HUES6 (cell line): Measurements from ENCODE around the gene TCF20.

ENCODE experiments used
- H3K27ac ChIP-seq: 2 replicates; pipeline ENCODE4 v1.7.0; 2013; ENCODE audit warnings: low read depth, mild to moderate bottlenecking, low read length, inconsistent platforms
- H3K27me3 ChIP-seq: 2 replicates; pipeline ENCODE4 v1.6.1; 2013; ENCODE audit warnings: low read length; ENCODE audit not compliant: control insufficient read depth, insufficient read depth
- H3K36me3 ChIP-seq: 2 replicates; pipeline ENCODE4 v1.6.1; 2013; ENCODE audit warnings: low read length; ENCODE audit not compliant: control insufficient read depth, insufficient read depth
- H3K4me1 ChIP-seq: 2 replicates; pipeline ENCODE4 v1.6.1; 2013; ENCODE audit warnings: low read length; ENCODE audit not compliant: control insufficient read depth, insufficient read depth
- H3K4me3 ChIP-seq: 2 replicates; pipeline ENCODE4 v1.5.1; 2013; ENCODE audit warnings: low read depth, low read length
- H3K9ac ChIP-seq: one replicate; pipeline ENCODE4 v1.6.1; 2013; ENCODE audit warnings: mild to moderate bottlenecking, low read length
- H3K9me3 ChIP-seq: 2 replicates; pipeline ENCODE4 v1.6.1; 2013; ENCODE audit warnings: low read depth, low read length; ENCODE audit not compliant: control insufficient read depth, insufficient read depth

The TCF20 gene

DNA sequence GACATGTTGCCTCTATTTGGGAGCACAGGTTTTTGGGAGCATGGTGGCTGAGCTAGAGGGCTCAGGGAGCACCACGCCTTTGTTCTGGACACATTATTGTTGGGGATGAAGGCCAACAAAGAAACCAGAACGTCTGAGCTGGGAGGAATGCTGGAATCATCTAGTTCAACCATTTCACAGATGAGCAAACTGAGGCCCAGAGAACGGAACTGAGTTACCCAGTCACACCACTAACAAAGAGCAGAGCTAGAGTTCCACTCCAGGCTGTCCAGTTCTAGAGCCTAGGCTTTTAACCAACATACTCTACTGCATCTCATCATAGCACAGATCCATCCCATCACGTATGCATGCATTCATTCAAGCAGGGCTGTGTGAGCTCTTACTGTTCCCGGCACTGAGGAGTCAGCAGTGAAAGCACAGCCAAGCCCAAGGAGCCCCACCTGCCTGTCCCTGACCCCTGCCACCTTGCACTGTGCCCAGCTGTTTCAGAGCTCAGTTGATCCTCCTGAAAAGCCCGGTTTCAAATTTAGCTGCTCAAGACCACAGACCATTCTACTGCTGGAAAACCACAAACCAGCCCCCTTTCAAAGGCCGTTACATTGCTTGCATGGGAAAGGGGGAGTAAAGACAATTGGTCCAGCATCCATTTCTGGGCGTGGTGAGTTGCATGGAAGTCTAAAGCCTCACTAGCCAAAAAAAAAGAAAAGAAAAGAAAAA lies 16.9 kb upstream of the TCF20 start:
- Histone ChIP-seq H3K4me1 (peaks cover 13% of the 10 kb centered on the region), H3K36me3 (no peaks in the 10 kb centered on the region), H3K27me3 (peaks cover 45% of the 10 kb centered on the region), H3K9me3 (no peaks in the 10 kb centered on the region), H3K4me3 (no peak overlapping the region), H3K27ac (no peak overlapping the region), H3K9ac (no peak overlapping the region)

DNA sequence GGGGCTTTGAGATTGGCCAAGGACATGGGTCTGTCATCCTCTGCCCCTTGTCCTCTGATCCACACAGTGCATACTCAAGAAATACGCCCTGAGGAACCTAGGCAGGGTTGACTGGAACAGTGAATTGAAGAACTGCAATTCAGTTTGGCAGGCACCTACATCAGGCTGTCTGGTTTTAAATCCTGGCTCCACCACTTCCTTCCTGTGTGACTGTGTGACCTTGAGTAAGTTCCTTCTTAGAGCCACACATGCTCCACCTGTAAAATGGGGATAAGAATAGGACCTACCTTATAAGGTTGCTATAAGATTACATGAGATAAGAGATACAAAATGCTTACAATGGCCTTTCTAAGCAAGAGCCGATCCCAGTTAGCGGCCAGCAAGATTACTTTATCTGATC lies 15.8 kb upstream of the TCF20 start:
- H3K4me1 ChIP-seq, result peaks cover 9% of the 10 kb centered on the region
- no peak overlapping the region for H3K9ac ChIP-seq
- no peaks in the 10 kb centered on the region for H3K36me3 ChIP-seq
- no peak overlapping the region for H3K27ac ChIP-seq
- no peaks in the 10 kb centered on the region for H3K9me3 ChIP-seq
- no peak overlapping the region for H3K4me3 ChIP-seq
- peaks cover 56% of the 10 kb centered on the region for H3K27me3 ChIP-seq

DNA sequence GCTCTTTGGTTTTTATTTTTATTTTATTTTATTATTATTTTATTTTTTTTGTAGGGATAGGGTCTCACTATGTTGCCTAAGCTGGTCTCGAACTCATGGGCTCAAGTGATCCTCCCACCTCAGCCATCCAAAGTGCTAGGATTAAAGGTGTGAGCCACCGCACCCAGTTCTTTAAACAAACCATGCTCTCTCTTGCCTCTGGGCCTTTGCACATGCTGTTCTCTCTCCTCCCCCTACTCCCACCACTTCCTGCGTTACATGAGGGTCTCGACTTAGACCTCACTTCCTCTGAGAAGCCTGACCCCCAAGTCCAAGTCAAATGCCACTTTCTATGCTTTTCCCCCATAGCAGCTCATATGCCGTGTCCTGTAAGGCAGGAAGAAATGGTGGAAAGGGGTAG lies 15.2 kb upstream of the TCF20 start:
- Histone ChIP-seq H3K27me3 (peaks cover 61% of the 10 kb centered on the region), H3K9ac (no peak overlapping the region), H3K9me3 (no peaks in the 10 kb centered on the region), H3K27ac (no peak overlapping the region), H3K36me3 (no peaks in the 10 kb centered on the region), H3K4me1 (peaks cover 9% of the 10 kb centered on the region), H3K4me3 (no peak overlapping the region)

DNA sequence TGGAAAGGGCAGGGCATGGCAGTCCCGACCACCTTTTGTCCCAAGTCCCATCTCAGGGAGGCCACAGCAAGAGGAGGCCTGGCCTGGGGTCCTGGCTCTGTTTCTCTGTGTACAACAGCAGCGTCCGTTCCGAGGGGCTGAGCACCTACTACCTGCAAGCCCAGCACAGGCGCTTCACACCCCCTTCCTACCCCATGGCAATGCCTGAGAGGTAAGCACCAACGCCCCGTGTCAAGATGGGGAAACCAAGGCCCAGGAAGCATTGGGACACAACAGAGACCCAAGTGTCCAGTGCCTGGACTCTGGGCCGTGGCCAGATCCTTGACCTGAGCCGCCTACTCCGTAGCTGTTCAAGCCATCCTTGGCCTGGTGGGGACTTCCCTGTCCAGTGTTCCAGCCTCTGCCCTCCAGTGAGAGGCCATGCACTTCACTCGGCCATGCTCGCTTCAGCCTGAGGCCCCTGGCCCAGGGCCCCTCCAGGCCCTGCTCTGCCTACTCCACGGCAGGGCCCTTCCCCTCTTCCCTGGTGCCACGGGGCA lies 14.3 kb upstream of the TCF20 start:
- Histone ChIP-seq H3K9me3 (no peaks in the 10 kb centered on the region), H3K4me3 (no peak overlapping the region), H3K27me3 (peaks cover 69% of the 10 kb centered on the region), H3K27ac (no peak overlapping the region), H3K36me3 (no peaks in the 10 kb centered on the region), H3K4me1 (peaks cover 9% of the 10 kb centered on the region), H3K9ac (no peak overlapping the region)

DNA sequence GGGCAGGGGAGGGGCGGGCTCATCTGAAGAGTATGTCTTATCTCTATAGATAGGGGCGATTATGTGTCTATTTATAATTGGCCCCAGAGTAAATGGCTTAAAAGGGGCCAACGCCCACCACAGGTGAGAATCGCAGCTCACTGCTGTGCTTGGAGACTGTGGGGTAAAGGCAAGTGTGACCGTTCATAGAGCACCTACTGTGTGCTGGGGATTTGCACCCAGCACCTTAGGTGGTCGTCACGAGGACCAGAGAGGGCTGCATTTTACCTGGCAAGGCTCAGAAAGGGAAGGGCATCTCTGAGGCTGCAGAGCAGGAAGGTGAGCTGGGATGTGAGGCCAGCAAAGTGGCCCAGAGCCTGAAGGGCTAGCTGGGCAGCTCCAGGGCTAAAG lies 13.7 kb upstream of the TCF20 start:
- peak overlapping the region; percentile 44; the same call in 1 of the 2 replicates for H3K4me3 ChIP-seq
- no peaks in the 10 kb centered on the region for H3K9me3 ChIP-seq
- peaks cover 9% of the 10 kb centered on the region for H3K4me1 ChIP-seq

DNA sequence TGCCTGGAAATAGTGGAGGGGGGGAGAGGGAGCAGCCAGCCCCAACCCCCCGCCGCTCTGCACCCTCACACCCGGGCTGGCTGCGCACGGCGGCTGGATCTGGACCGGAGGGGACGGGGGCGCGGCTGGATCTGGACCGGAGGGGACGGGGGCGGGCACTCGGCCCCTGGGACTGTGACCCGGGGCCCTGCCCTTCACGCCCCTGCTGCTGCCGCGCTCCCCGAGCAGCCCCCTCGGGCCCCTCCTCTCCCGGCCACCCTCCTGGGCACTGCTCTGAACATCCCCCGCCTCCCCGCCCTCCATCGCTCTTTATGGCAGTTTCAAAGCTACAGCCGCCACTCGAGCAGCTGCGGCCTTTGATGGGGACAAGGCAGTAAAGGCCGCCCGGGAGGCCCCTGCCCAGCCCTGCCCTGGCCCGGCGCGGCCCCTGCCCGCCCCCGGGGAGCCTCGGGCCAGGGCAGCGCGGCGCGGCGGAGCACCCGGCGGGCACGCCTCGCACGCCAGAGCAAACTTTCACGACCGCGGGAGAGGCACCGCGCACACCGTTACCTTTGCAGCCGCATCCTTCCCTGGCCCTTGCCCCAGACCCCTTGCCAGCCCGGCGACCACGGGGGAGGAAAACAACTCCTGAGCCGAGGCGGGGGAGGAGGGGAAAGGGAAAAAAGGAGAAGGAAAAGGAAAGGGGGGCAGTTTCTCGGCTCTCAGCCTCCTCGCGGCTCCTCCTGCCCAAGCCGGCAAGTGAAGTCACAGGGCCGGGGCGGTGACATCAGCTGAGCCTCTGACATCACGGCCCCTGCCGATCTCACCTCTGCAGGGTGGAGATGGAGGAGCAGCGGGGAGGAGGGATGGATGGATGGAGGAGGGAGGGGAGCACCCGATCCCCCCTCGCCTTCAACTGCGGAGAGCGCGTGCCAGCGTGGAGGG lies 13.1 kb upstream of the TCF20 start:
- H3K4me1 ChIP-seq, result peaks cover 9% of the 10 kb centered on the region
- H3K36me3 ChIP-seq, result no peaks in the 10 kb centered on the region
- H3K27me3 ChIP-seq, result peaks cover 69% of the 10 kb centered on the region
- peak overlapping the region; percentile 44 for H3K4me3 ChIP-seq
- H3K9me3 ChIP-seq, result no peaks in the 10 kb centered on the region
- peak overlapping the region; percentile 46 for H3K9ac ChIP-seq
- H3K27ac ChIP-seq, result no peak overlapping the region

More for the DNA sequence above, 13.7 kb upstream of the TCF20 start:
- no peak overlapping the region for H3K9ac ChIP-seq
- H3K27me3 ChIP-seq, result peaks cover 69% of the 10 kb centered on the region
- H3K27ac ChIP-seq, result no peak overlapping the region
- H3K36me3 ChIP-seq, result no peaks in the 10 kb centered on the region

DNA sequence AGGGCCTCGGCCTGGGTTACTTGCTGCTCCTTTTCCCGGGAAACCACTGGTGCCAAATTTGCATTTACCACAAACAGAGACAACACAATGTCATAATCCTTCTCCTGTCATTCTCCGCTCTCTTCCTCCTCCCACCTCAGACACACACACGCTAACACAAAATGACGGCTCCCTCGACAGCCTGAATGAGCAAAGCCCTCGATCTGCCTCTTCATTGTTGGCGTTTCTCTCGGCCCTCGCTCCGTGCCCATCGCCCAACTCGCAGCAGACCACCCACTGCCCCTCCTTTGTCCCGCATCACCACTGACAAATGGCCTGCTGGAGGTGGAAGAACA lies 12.5 kb upstream of the TCF20 start:
- Histone ChIP-seq H3K4me3 (peak overlapping the region; percentile 44), H3K27ac (no peak overlapping the region), H3K9ac (peak overlapping the region; percentile 6), H3K36me3 (no peaks in the 10 kb centered on the region), H3K27me3 (peaks cover 69% of the 10 kb centered on the region), H3K9me3 (no peaks in the 10 kb centered on the region), H3K4me1 (peaks cover 9% of the 10 kb centered on the region)

DNA sequence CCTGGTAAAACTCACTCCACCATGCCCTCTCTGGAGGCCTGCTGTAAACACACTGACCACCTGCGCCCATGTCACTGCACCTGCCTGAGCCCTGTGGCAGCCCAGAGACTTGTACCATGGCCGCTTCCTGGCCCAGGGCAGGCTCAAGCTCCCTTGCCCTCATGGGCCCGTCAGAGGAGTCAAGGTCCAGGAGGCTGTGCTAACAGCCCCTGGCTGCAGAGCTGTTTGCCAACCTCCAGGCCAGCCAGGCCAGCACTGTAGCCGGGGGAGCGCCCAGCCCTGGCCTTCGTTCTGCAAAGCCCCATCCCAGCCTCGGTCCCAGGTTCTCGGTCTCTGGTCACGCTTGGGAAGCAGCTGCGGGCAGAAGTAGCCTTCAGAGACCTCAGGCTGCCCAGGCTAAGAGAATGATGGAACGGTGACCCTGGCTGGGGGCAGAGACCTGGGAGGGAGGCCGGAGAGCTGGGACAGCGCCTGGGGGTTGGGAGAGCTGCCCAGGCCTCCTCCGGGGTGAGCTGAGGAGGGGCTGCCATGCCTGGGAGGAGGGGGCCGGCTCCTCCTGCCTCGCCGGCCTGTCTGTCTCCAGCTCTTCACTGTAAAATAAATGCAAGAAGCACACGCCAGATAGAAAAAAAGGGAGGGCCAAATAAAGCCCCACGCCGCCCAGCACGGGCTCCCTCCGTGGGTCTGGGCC lies 11.9 kb upstream of the TCF20 start:
- Histone ChIP-seq H3K9me3 (no peaks in the 10 kb centered on the region), H3K9ac (peak overlapping the region; percentile 6), H3K27me3 (peaks cover 69% of the 10 kb centered on the region), H3K4me1 (peaks cover 9% of the 10 kb centered on the region), H3K4me3 (peak overlapping the region; percentile 44; the same call in 1 of the 2 replicates), H3K27ac (no peak overlapping the region), H3K36me3 (no peaks in the 10 kb centered on the region)

DNA sequence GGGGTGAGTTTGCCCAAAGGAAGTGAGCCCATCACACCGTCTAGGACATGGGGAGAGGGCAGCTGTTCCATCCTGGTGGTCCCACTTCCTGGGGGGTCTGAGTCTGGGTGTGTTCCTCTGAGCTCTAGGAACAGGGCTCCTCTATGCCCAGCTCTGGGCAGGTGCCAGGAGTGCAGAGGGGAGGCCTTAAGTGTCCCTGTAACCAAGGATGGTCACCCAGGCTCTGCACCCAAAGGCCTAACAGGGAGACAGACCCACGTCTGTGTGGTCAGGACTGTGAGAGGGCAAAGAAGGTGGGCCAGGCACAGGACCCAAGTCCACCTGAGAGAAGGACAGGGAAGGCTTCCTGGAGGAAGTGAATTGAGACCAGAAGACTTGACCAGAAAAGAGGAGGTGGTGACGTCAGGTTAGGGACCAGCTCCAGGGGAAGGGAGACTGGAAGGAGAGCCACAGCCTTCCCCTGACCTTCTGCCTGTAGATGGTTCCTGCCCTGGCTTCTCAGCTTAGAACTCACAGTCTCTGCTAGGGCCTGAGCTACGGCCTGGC lies 11.3 kb upstream of the TCF20 start:
- Histone ChIP-seq H3K9me3 (no peaks in the 10 kb centered on the region), H3K27me3 (peaks cover 64% of the 10 kb centered on the region), H3K9ac (no peak overlapping the region), H3K4me3 (no peak overlapping the region), H3K4me1 (peaks cover 9% of the 10 kb centered on the region), H3K36me3 (no peaks in the 10 kb centered on the region), H3K27ac (no peak overlapping the region)

DNA sequence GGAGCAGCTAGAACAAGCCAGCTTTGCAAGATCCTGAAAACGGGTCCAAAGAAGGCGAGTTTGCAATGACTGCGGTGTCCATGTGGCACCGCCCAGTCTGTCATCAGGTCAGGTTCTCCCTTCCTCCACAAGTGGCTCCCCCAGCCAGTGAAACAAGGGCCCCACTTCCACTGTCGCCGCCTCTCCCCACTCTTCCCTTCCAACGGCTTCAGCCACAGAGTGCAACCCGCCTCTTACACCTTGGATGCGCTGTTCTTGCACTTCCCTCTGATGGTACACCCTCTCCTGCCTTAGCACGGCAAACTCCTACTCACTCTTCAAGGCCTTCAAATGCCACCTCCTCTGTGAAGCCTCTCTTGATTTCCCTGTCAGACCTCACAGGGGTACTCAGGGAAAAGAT lies 10.8 kb upstream of the TCF20 start:
- H3K9ac ChIP-seq, result no peak overlapping the region
- peaks cover 59% of the 10 kb centered on the region for H3K27me3 ChIP-seq
- no peaks in the 10 kb centered on the region for H3K36me3 ChIP-seq
- H3K27ac ChIP-seq, result no peak overlapping the region
- H3K9me3 ChIP-seq, result no peaks in the 10 kb centered on the region
- H3K4me1 ChIP-seq, result peaks cover 12% of the 10 kb centered on the region
- no peak overlapping the region for H3K4me3 ChIP-seq
